ENCODE measurements around the gene SDSL. TPM values are rescaled to one million over a fixed set of nuclear protein-coding genes. Genes with fewer than 3 reads are reported as not detected.

SDSL gene
- total RNA-seq, 1 donor from 2014 or later: 12.8 TPM

DNA sequence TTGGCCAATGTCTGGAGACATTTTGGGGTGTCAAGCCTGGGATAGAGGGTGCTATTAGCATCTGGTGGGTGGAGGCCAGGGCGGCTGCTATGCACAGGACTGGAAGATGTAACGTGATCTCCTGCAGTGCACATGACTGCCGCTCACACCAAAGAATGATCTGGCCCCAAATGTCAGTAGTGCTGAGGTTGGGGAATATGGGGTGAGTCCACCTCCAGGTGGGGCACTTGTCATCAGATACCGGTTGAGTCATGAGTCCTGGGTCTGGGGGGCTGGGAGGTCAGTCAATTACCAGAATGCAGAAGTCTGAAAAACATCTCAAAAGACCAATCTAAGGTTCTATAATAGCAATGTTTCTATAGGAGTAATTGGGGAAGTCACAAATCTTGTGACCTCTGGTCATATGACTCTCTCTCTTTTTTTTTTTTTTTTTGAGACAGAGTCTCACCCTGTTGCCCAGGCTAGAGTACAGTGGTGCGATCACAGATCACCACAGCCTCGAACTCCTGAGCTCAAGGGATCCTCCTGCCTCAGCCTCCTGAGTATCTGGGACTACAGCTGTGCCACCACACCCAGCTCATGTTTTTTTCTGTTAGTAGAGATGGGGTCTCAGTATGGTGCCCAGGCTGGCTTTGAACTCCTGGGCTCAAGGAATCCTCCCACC, 6.0 kb upstream of the SDSL start:
- no peak overlapping the region for H3K4me3 ChIP-seq
- intact Hi-C loops (cut with DNase I): no loop called here
- TF ChIP-seq, protein P1, sequence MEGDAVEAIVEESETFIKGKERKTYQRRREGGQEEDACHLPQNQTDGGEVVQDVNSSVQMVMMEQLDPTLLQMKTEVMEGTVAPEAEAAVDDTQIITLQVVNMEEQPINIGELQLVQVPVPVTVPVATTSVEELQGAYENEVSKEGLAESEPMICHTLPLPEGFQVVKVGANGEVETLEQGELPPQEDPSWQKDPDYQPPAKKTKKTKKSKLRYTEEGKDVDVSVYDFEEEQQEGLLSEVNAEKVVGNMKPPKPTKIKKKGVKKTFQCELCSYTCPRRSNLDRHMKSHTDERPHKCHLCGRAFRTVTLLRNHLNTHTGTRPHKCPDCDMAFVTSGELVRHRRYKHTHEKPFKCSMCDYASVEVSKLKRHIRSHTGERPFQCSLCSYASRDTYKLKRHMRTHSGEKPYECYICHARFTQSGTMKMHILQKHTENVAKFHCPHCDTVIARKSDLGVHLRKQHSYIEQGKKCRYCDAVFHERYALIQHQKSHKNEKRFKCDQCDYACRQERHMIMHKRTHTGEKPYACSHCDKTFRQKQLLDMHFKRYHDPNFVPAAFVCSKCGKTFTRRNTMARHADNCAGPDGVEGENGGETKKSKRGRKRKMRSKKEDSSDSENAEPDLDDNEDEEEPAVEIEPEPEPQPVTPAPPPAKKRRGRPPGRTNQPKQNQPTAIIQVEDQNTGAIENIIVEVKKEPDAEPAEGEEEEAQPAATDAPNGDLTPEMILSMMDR (IDR thresholded peaks at IDR 0.05): no peak
- H3K4me1 ChIP-seq: peaks cover 12% of the 10 kb centered on the region
- H3K9me3 ChIP-seq: no peaks in the 10 kb centered on the region
- ATAC-seq (peak; percentile 44 to 49), DNase-seq (peak; percentile 48)
- H3K27ac ChIP-seq: peak overlapping the region; percentile 58
- H3K36me3 ChIP-seq: no peaks in the 10 kb centered on the region
- H3K27me3 ChIP-seq (ENCODE audit: low read depth): peaks cover 3% of the 10 kb centered on the region

DNA sequence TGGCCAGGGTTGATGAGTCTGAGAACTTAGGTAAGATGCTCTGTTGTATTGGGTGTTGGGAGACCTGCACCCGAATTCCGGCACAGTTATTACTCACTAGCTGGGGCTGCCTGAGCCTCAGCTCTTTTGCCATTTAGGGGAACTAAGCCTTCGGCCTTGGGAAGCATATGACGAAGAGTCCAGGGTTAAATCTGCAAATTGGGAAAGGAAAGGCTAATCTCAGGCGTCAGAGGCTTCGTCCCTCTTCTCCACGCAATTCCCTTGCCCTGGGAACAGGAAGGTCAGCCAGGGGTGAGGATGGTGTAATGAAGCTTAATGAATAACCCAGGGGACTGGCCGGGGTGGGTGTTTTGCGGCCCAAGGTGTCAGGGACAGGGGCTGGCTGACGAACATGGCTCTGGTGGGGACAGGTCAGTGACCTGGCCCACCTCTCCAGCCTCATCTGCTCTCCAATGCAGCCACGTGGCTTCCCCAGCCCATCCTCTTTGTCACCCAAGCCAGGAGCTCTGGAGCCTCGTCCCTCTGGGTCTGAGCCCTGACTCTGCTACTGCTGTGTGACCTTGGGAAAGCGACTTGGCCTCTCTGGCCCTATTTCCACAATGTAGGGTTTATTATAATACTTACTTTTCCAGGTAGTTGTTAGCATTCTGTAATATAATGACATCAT, 3.8 kb upstream of the SDSL start:
- Histone ChIP-seq H3K9me3 (no peaks in the 10 kb centered on the region), H3K4me1 (peaks cover 32% of the 10 kb centered on the region), H3K4me3 (no peak overlapping the region), H3K27me3 (ENCODE audit: low read depth) (peaks cover 3% of the 10 kb centered on the region), H3K27ac (no peak overlapping the region), H3K36me3 (no peaks in the 10 kb centered on the region)
- DNase-seq: peak; percentile 49
- TF ChIP-seq, protein P1 (IDR thresholded peaks at IDR 0.05): no peak
- intact Hi-C loops (cut with DNase I): no loop called here
- peak; percentile 26 to 34 for ATAC-seq

DNA sequence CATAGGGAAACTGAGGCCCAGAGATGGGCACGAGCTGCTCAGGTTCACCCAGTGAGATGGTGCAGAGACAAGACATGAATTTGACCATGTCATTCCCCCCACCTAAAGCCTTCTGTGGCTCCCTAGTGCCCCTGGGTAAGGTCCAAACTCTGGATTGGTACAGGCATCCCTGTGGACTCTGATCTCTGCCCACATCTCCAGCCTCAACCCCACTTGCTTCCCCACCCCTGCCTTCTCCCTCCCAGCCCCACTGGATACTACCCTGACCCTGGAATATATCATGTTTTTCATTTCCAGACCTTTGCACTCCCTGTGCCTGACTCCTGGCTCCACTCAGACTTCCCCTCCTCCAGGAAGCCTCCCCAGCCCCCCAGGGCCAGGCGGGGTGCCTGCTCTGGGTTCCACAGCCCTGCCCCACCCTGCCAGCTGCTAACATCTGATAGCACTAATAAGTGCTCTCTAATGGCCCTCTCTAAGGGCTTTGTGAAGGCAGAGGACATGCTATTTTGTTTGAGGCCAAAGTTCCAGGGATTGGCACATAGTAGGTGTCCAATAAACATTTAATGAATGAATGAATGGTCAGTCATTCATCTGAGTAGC, 1.1 kb upstream of the SDSL start:
- intact Hi-C loops (cut with DNase I): no loop called here
- peaks cover 37% of the 10 kb centered on the region for H3K4me1 ChIP-seq
- no peak for ATAC-seq

DNA sequence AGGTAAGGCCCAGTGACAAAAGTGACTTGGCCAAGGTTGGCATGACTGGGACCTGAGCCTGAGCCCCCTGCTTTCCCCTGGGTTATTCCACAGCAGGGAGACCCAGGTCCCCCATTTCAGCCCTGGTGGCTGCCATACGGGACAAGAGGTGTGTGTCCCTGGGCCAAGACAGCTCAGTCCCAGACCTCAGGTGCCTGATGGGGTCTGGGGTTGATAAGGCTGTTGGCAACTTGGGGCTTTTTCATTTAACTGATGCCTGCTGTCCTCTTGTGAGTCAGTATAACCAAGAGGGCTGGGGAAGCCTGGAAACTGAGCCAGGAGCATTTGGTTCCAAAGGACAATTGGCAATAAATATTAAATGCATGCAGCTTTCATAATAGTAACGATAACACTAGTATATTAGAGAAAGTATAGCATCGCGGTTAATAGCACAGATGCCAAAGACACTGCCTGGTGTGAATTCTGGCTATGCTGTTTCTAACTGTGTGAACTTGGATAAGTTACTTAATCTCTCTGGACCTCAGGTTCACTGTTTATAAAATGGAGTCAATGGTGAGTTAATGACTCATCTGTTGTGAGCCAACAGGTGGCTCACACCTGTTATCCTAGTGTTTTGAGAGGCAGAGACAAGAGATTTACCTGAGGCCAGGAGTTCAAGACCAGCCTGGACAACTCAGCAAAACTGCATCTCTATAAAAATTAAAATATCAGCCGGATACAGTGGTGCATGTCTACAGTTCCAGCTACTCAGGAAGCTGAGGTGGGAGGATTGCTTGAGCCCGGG, 898 bp downstream of the SDSL start:
- peak overlapping the region; percentile 66 for H3K4me3 ChIP-seq
- H3K27ac ChIP-seq: peak overlapping the region; percentile 80
- peak; percentile 28 for DNase-seq
- intact Hi-C loops (cut with DNase I): no loop called here
- TF ChIP-seq, protein P1 (IDR thresholded peaks at IDR 0.05): no peak
- peaks cover 32% of the 10 kb centered on the region for H3K4me1 ChIP-seq
- no peaks in the 10 kb centered on the region for H3K9me3 ChIP-seq
- ATAC-seq: no peak
- H3K36me3 ChIP-seq: no peaks in the 10 kb centered on the region
- no peaks in the 10 kb centered on the region for H3K27me3 ChIP-seq (ENCODE audit: low read depth)

More for the DNA sequence above, 1.1 kb upstream of the SDSL start:
- no peaks in the 10 kb centered on the region for H3K27me3 ChIP-seq (ENCODE audit: low read depth)
- no peaks in the 10 kb centered on the region for H3K9me3 ChIP-seq
- H3K4me3 ChIP-seq: no peak overlapping the region
- no peaks in the 10 kb centered on the region for H3K36me3 ChIP-seq
- DNase-seq: peak; percentile 14
- TF ChIP-seq, protein P1 (IDR thresholded peaks at IDR 0.05): no peak
- no peak overlapping the region for H3K27ac ChIP-seq

DNA sequence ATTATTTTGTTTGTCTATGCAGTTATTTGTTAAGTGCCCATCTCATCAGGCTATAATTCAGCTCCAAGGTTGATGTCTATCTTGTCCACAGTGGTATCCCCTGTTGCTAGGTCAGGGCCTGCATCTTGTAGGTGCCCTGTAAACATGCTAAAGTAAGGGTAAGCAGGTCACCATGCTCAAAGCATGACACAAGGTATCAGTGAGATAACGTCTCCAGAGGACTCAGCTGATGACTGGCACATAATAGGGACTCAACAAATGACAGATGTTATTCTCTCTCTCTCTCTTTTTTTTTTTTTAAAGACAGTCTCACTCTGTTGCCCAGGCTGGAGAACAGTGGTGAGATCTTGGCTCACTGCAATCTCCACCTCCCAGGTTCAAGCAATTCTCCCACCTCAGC, 2.3 kb downstream of the SDSL start:
- no peak overlapping the region for H3K4me3 ChIP-seq
- H3K9me3 ChIP-seq: no peaks in the 10 kb centered on the region
- ATAC-seq (no peak), DNase-seq (peak; percentile 2)
- H3K27me3 ChIP-seq (ENCODE audit: low read depth): no peaks in the 10 kb centered on the region
- H3K27ac ChIP-seq: no peak overlapping the region
- peaks cover 26% of the 10 kb centered on the region for H3K4me1 ChIP-seq
- TF ChIP-seq, protein P1 (IDR thresholded peaks at IDR 0.05): no peak
- H3K36me3 ChIP-seq: no peaks in the 10 kb centered on the region
- intact Hi-C loops (cut with DNase I): no loop called here

Measured in lower lobe of right lung (tissue), 2 donors.